Measurements from ENCODE around the gene CLEC3A. TPM values are rescaled to one million over a fixed set of nuclear protein-coding genes. Genes with fewer than 3 reads are reported as not detected.
A peak's percentile ranks its signal among the peaks of the same experiment; 100 is the strongest.
"Not testable (repeated sequence)": the region's sequence is repeated elsewhere in the genome, so short reads cannot be mapped to it uniquely, and the experiment has no call there.

CLEC3A gene
- total RNA-seq, 2 experiments from 2014 or later = not detected

DNA sequence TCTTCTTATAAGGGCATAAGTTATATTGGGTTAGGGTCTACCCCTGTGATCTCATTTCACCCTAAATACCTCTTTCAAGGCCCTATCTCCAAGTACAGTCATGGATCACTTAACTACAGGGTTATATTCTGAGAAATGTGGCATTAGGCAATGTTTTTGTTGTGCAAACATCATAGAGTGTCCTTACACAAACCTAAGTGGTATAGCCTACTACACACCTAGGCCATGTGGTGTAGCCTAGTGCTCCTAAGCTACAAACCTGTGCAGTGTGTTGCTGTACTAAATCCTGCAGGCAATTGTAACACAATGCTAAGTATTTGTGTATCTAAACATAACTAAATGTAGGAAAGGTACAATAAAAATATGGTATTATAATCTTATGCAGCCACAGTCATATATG is 18.0 kb downstream of the CLEC3A start:
- Mint-ChIP-seq H3K4me3 (no peak overlapping the region), H3K36me3 (ENCODE audit: low read depth) (no peaks in the 10 kb centered on the region), H3K27me3 (ENCODE audit: low read depth) (peaks cover 13% of the 10 kb centered on the region), H3K27ac (no peak overlapping the region), H3K4me1 (ENCODE audit: low read depth) (no peaks in the 10 kb centered on the region), H3K9me3 (no peaks in the 10 kb centered on the region)
- intact Hi-C loops (cut with micrococcal nuclease) = no loop called here
- DNase-seq = no peak
- CTCF ChIA-PET = no interaction called here

DNA sequence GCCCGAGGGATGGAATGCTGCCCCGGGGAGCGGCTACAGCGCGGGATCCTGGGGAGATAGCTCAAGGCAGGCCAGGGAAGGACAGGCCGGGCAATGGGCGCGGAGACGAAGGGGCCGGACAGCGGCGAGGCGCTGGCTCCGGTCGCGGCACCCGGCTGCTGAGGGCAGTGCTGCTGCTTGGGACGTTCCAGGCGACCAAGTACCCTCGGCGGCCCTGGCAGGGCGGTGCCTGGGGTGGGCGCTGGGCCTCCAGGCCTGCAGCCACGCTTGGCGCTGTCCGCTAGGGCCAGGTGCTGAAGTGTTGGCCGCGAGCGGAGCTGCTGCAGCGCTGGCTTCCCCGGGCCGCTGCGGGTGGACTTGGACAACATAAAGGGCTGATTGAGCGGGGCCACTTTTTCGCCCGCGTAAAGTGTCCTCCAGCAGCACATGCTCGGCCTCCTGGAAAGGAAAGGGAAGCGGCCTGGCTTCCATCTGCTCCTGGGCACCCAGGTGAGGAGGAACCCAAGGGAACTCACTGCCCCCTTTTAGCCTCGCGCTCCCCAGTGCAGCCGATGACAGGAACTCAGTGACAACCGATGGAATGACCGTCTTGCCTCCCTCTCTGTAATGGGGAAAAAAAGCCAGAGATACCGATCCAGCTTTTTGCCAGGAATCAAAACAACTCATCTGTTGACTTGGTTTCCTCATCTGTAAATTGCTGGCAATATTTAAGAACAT is 23.7 kb downstream of the CLEC3A start:
- peak; percentile 58 for DNase-seq
- H3K27me3 Mint-ChIP-seq (ENCODE audit: low read depth) = peaks cover 28% of the 10 kb centered on the region
- H3K4me3 Mint-ChIP-seq = no peak overlapping the region
- no peaks in the 10 kb centered on the region for H3K36me3 Mint-ChIP-seq (ENCODE audit: low read depth)
- H3K9me3 Mint-ChIP-seq = no peaks in the 10 kb centered on the region
- CTCF ChIA-PET = no interaction called here
- intact Hi-C loops (cut with micrococcal nuclease) = no loop called here
- no peaks in the 10 kb centered on the region for H3K4me1 Mint-ChIP-seq (ENCODE audit: low read depth)
- H3K27ac Mint-ChIP-seq = no peak overlapping the region

DNA sequence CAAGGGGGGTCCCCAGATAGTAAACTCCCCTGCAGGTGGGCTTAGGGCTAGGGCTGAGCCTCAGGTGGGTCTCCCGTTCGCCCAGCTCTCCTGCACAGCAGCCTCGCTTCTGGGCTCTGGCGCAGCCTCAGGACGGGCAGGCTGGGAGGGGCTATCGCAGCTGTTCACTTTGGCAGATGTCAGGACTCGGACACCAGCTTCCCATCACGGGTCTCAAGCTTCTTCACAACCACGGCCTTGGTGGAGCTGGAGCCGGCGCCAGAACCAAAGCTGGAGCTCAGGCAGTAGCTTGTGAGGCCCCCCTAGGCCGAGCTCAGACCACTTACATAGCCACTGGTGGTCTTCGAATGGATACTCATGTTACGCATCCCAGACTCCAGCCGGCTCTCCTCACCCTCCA is 26.0 kb downstream of the CLEC3A start:
- H3K36me3 Mint-ChIP-seq (ENCODE audit: low read depth) = no peaks in the 10 kb centered on the region
- H3K4me1 Mint-ChIP-seq (ENCODE audit: low read depth) = no peaks in the 10 kb centered on the region
- intact Hi-C loops (cut with micrococcal nuclease) = no loop called here
- no peaks in the 10 kb centered on the region for H3K9me3 Mint-ChIP-seq
- CTCF ChIA-PET = interaction anchor here (0.6 kb wide), 1 partner anchor 15 kb away, joined by 3 read pairs; no protein-coding TSS in a partner anchor
- no peak overlapping the region for H3K27ac Mint-ChIP-seq
- DNase-seq = no peak
- peaks cover 22% of the 10 kb centered on the region for H3K27me3 Mint-ChIP-seq (ENCODE audit: low read depth)
- no peak overlapping the region for H3K4me3 Mint-ChIP-seq

DNA sequence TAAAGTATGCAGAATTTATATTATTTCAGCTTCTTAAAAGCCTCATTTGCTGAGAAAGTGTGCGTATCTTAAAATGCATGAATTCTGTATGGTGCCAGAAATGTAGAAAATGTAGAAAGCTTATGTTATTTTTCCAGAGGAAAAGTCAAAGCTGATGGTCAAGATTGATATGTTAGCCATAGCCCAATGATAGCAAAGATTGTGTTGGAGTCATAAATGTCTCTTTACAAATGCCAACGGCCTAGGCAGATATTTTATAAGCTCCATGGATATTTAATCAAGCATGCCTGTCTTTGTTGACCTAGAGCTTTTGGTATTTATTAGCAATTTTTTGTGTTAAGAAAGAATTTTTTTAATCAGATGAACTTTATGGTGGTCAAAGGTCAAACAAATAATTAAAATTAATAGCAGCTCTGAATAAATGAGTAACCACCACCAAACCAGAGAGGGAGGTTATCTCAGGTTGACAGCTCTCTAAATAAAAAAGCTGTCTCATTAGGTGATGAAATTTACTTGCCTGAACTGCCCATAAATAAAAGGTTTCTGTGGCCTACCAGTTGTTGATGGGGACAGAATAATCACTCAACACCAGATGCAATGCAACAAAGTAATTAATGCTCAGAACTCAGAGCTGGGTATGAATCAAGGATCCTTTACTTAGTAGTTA is 28.5 kb downstream of the CLEC3A start:
- no peak overlapping the region for H3K4me3 Mint-ChIP-seq
- no peaks in the 10 kb centered on the region for H3K9me3 Mint-ChIP-seq
- DNase-seq = no peak
- H3K36me3 Mint-ChIP-seq (ENCODE audit: low read depth) = no peaks in the 10 kb centered on the region
- peaks cover 11% of the 10 kb centered on the region for H3K27me3 Mint-ChIP-seq (ENCODE audit: low read depth)
- intact Hi-C loops (cut with micrococcal nuclease) = no loop called here
- CTCF ChIA-PET = no interaction called here
- H3K27ac Mint-ChIP-seq = no peak overlapping the region
- no peaks in the 10 kb centered on the region for H3K4me1 Mint-ChIP-seq (ENCODE audit: low read depth)

DNA sequence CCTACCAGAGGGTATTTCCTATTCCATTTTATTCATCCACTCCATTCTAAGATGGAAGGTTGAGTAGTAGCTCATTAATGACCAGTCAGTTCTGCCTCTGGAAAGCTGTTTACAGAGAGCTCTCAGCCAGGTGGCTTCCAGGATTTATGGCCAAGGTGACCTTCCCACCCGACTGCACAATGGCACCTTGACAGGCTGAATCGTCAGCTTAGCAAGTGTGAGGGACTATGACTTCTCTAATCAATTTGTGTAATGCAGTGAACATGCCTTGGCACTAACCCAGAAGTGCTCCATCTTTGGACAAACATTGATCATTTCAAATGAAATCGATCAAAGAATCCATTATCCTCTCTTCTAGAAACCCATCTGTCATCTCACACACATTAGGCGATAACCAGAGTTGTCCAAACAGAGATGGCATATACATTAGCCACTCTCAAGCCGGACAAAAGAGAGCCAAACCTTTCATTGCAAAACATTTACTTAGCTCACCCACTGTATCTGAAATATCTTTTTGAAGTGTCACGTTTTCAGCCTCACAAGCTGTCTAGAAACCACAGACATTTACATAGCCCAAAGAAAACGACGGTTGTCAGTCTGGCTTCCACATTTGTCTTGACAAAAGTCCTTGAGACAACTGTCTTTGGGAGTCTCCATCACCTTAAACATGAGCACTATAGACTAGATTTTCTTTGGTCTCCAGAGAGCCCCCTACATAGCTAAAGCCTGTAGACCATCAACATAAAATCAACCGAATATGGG is 35.6 kb downstream of the CLEC3A start:
- CTCF ChIA-PET = no interaction called here

DNA sequence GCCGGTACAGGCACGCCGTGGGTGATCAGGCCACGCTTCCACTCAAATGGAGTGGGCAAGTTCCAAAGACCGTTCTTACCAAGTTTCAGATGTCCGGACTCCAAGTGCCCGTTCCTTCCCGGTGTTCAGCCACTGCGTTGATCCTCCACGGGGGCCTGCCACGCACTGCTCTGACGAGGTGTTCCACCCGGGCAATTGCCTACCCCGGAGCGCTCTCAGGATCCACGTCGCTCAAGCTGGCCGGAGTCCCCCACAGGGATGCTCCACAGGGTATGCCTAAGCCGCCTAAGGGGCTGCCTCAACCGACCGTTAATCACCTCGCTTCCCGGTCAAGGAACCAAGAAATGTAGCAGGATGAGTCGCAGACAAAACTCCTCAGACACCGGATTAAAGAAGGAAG is 37.5 kb downstream of the CLEC3A start:
- CTCF ChIA-PET = interaction anchor here (1.3 kb wide), 1 partner anchor 38 kb away, joined by 4 read pairs; no protein-coding TSS in a partner anchor
- not testable (repeated sequence) for H3K36me3 Mint-ChIP-seq (ENCODE audit: low read depth)

More for the DNA sequence above, 35.6 kb downstream of the CLEC3A start:
- no peaks in the 10 kb centered on the region for H3K27me3 Mint-ChIP-seq (ENCODE audit: low read depth)
- H3K9me3 Mint-ChIP-seq = no peaks in the 10 kb centered on the region
- intact Hi-C loops (cut with micrococcal nuclease) = no loop called here
- no peak for DNase-seq
- no peaks in the 10 kb centered on the region for H3K4me1 Mint-ChIP-seq (ENCODE audit: low read depth)
- H3K4me3 Mint-ChIP-seq = no peak overlapping the region
- H3K27ac Mint-ChIP-seq = no peak overlapping the region
- H3K36me3 Mint-ChIP-seq (ENCODE audit: low read depth) = no peaks in the 10 kb centered on the region

DNA sequence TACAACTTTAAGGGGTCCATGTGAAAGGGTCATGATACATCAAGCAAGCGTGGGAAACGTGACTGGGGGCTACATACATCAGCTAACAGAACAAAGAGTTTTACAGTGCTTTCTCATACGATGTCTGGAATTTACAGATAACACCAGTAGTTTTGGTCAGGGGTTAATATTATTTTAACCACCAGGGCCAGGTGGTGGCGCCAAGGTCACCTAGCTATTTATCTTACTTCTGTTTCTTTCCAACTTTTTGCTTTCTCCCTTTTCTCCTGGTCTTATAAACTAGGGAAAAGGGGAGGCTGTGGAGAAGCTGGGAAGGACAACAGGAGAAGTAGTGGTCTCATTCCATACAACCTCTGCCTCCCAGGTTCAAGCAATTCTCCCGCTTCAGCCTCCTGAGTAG is 37.9 kb downstream of the CLEC3A start:
- H3K27ac Mint-ChIP-seq = no peak overlapping the region
- intact Hi-C loops (cut with micrococcal nuclease) = loop anchor here (1.0 kb wide), 1 partner anchor 40 kb away; no protein-coding TSS in a partner anchor
- no peak overlapping the region for H3K4me3 Mint-ChIP-seq
- CTCF ChIA-PET = interaction anchor here (0.7 to 1.3 kb wide), 3 partner anchors 35 to 40 kb away, joined by 3 to 4 read pairs (median 3); no protein-coding TSS in a partner anchor
- H3K4me1 Mint-ChIP-seq (ENCODE audit: low read depth) = no peaks in the 10 kb centered on the region
- no peaks in the 10 kb centered on the region for H3K36me3 Mint-ChIP-seq (ENCODE audit: low read depth)
- H3K9me3 Mint-ChIP-seq = no peaks in the 10 kb centered on the region
- no peak for DNase-seq
- H3K27me3 Mint-ChIP-seq (ENCODE audit: low read depth) = no peaks in the 10 kb centered on the region

More for the DNA sequence above, 37.5 kb downstream of the CLEC3A start:
- intact Hi-C loops (cut with micrococcal nuclease) = loop anchor here (1.0 kb wide), 1 partner anchor 40 kb away; no protein-coding TSS in a partner anchor
- not testable (repeated sequence) for H3K27me3 Mint-ChIP-seq (ENCODE audit: low read depth); H3K4me3 Mint-ChIP-seq; H3K9me3 Mint-ChIP-seq; DNase-seq; H3K4me1 Mint-ChIP-seq (ENCODE audit: low read depth); H3K27ac Mint-ChIP-seq

DNA sequence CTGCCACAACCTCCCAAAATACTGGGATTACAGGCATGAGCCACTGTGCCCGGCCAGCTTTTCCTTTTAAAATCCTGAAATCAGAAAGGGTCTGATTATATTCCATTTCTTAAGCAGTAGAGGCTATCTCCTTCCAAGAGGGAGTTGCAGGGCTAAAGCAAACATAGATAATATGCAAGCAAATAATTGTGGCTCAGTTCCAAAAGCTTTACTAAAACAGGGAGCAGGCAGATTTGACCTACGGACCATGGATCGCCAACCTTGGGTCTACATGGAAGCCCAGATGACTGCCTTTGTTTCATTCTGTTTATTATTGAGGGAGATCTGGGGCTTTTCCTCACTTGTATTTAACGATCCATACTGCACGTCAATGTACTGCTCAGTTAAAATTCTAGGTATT is 38.5 kb downstream of the CLEC3A start:
- CTCF ChIA-PET = interaction anchor here (0.7 to 1.3 kb wide), 3 partner anchors 34 to 40 kb away, joined by 3 to 4 read pairs (median 3); no protein-coding TSS in a partner anchor
- H3K9me3 Mint-ChIP-seq = no peaks in the 10 kb centered on the region
- DNase-seq = no peak
- intact Hi-C loops (cut with micrococcal nuclease) = loop anchor here (1.0 kb wide), 1 partner anchor 39 kb away; no protein-coding TSS in a partner anchor
- H3K4me1 Mint-ChIP-seq (ENCODE audit: low read depth) = no peaks in the 10 kb centered on the region
- no peak overlapping the region for H3K4me3 Mint-ChIP-seq
- H3K36me3 Mint-ChIP-seq (ENCODE audit: low read depth) = no peaks in the 10 kb centered on the region
- no peaks in the 10 kb centered on the region for H3K27me3 Mint-ChIP-seq (ENCODE audit: low read depth)
- no peak overlapping the region for H3K27ac Mint-ChIP-seq

DNA sequence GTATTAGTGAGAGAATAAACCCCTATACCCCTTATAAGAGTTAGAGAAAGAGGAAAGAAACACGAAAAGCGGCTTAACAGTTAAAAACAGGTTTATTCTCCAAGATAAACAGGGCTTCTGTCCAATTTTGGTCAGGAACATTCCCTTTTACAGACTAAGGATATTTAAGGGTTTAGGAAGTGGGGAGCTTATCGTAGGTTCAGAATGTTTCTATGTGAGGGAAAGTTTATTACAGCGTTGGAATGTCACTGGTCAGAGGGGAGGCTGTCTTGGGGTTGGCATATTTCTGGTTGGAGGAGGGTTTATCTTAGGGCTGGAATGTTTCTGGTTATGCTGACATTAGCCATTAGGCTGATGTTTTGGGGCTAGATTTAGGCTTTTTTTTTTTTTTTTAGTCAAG is 43.0 kb downstream of the CLEC3A start:
- CTCF ChIA-PET = interaction anchor here (2.1 kb wide), 1 partner anchor 11 kb away, joined by 5 read pairs; no protein-coding TSS in a partner anchor

DNA sequence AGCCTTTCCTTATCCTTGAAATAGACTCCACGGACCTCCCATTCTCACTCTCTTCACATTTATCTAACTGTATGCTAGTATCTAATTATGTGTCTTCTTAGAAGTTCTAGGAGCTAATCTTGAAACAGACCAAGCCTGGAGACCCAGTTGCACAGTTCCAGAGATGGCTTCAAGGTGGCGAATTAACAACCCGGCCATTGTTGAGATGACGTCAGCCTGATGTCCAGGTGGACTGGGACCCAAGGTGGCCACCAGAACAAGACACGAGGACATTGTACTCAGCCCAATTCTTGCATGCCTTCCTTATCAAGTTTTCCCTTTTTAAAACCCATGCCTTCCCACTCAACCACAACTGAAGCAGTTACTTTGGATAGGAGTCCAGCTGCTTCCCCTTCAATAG is 47.6 kb downstream of the CLEC3A start:
- CTCF ChIA-PET = no interaction called here
- no peak overlapping the region for H3K4me3 Mint-ChIP-seq
- H3K27me3 Mint-ChIP-seq (ENCODE audit: low read depth) = peaks cover 8% of the 10 kb centered on the region
- H3K4me1 Mint-ChIP-seq (ENCODE audit: low read depth) = no peaks in the 10 kb centered on the region
- no peak overlapping the region for H3K27ac Mint-ChIP-seq
- H3K9me3 Mint-ChIP-seq = no peaks in the 10 kb centered on the region
- DNase-seq = no peak
- intact Hi-C loops (cut with micrococcal nuclease) = no loop called here
- H3K36me3 Mint-ChIP-seq (ENCODE audit: low read depth) = no peaks in the 10 kb centered on the region

More for the DNA sequence above, 43.0 kb downstream of the CLEC3A start:
- no peak for DNase-seq
- intact Hi-C loops (cut with micrococcal nuclease) = no loop called here
- H3K36me3 Mint-ChIP-seq (ENCODE audit: low read depth) = no peaks in the 10 kb centered on the region
- peaks cover 4% of the 10 kb centered on the region for H3K27me3 Mint-ChIP-seq (ENCODE audit: low read depth)
- H3K9me3 Mint-ChIP-seq = no peaks in the 10 kb centered on the region
- H3K4me3 Mint-ChIP-seq = no peak overlapping the region
- no peak overlapping the region for H3K27ac Mint-ChIP-seq
- H3K4me1 Mint-ChIP-seq (ENCODE audit: low read depth) = no peaks in the 10 kb centered on the region

DNA sequence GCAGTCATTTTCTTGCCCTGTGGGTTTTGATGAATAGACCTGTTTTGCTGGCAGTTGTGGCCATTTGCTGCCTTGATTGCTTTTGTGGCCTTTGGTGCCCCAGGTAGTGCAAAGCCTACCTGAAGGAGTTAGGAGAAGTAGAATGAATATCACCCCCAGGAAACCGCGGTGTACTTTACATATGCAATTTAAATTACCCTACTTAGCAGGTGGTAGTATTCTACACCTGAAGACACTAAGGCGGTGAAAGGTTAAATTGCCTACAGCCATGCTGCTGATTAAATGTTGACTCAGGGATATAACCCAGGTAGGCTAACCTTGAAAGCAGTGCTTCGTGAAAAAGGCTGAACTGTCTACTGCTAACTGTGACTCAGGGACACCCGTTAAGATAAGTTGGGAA is 49.9 kb downstream of the CLEC3A start:
- Mint-ChIP-seq H3K9me3 (no peaks in the 10 kb centered on the region), H3K27me3 (ENCODE audit: low read depth) (peaks cover 4% of the 10 kb centered on the region), H3K4me3 (no peak overlapping the region), H3K27ac (no peak overlapping the region), H3K4me1 (ENCODE audit: low read depth) (no peaks in the 10 kb centered on the region), H3K36me3 (ENCODE audit: low read depth) (no peaks in the 10 kb centered on the region)
- no peak for DNase-seq
- CTCF ChIA-PET = no interaction called here
- intact Hi-C loops (cut with micrococcal nuclease) = no loop called here

DNA sequence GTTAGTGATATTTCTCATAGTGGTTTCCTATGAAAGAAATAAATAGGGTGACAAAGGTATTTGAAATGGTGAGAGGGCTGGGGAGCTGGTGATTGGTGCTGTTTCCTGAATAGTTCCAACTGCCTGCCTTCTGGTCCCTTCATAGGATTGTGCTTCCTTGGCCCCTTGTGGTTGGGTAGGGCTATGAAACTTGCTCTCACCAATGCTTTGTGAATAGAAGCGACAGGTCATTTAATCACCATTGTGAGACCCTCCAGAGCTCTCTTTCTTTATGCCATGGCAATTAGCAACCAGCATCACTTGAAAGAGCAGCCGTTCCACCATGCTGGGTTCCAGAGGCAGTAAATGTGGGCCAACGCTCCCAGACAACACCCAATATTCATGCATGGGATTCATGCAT is 53.5 kb downstream of the CLEC3A start:
- CTCF ChIA-PET = no interaction called here
- Mint-ChIP-seq H3K27me3 (ENCODE audit: low read depth) (peaks cover 7% of the 10 kb centered on the region), H3K27ac (no peak overlapping the region), H3K36me3 (ENCODE audit: low read depth) (no peaks in the 10 kb centered on the region), H3K4me3 (no peak overlapping the region), H3K9me3 (no peaks in the 10 kb centered on the region), H3K4me1 (ENCODE audit: low read depth) (no peaks in the 10 kb centered on the region)
- no peak for DNase-seq
- intact Hi-C loops (cut with micrococcal nuclease) = no loop called here

All from activated naive CD4-positive, alpha-beta T cell treated with anti-CD3 and anti-CD28 coated beads for 36 hours (primary cell).